ENCODE data around the gene ATP11A. TPM values are rescaled to one million over a fixed set of nuclear protein-coding genes. Genes with fewer than 3 reads are reported as not detected.

Gene ATP11A
- total and polyA plus RNA-seq, 2 donors (not counting 3 experiments of a cell fraction or from before 2014, with no cell fraction given), result 16.5 to 88.1 TPM

DNA sequence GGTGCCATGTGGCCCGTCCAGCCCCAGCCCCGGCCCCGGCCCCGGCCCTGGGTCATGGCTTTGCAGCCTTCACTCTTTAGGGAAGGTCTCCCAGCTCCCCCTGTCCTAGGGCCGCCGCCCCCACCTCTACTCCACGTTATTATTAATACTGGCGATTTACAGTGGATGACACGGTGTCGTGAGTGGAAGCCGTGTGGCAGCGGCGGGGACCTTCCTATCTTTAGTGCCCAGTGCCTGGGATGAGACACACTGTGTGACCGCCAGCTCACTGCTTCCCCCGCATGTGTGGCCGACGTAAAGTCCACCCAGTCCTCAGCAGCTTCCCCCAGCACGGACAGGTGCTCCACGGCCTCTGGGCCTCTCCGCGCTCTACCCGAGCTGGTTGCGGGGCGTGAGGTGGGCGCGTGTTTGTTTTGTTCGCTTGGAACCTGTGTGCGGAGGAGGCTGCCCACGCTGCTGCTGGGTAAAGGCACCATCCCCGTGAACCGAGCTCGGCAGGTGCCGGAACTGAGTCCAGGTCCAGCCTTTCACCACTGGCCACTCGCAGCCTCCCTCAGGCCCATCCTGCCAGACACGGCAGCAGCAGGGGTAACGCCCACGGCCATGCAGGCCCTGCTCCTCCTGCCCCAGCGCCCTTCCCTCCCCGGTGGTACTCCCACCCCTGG is 208.2 kb downstream of the ATP11A start:
- no peak overlapping the region for H3K27ac ChIP-seq (ENCODE audit: insufficient read depth, low read depth, low read length)
- DNase-seq (ENCODE audit: low read depth, low spot score) (no peak), FAIRE-seq (no peak)
- intact Hi-C loops (cut with micrococcal nuclease), result no loop called here
- ChIA-PET CTCF (no interaction called here), POLR2A (no interaction called here)
- no peaks in the 10 kb centered on the region for H4K20me1 ChIP-seq (replicated peaks; ENCODE audit: control insufficient read depth, extremely low read depth, insufficient read depth, low read length)
- H3K36me3 ChIP-seq (ENCODE audit: control insufficient read depth in 2 of 2, extremely low read depth in 1 of 2, insufficient read depth in 2 of 2, low read length in 2 of 2), result no peaks in the 10 kb centered on the region
- dilution Hi-C loops (cut with MboI; ENCODE audit: extremely low pct_ligation_motif_present, low sequenced_read_pairs), result no loop called here
- no TSS peak for BruUV-seq (replicated peaks)
- no peak overlapping the region for H2AFZ ChIP-seq (ENCODE audit: low read depth, low read length)
- no peaks in the 10 kb centered on the region for H3K9me3 ChIP-seq (replicated peaks; ENCODE audit: control insufficient read depth, insufficient read depth, low read length)
- no peaks in the 10 kb centered on the region for H3K79me2 ChIP-seq (ENCODE audit: control insufficient read depth, insufficient read depth, low read length)
- no peak overlapping the region for H3K4me3 ChIP-seq (replicated peaks in 1 of 3; ENCODE audit: insufficient read depth in 1 of 3, low read depth in 1 of 3, low read length in 3 of 3)
- peaks cover 3% of the 10 kb centered on the region for H3K4me1 ChIP-seq (ENCODE audit: control insufficient read depth, extremely low read depth, insufficient read depth, low read length)
- TF ChIP-seq POLR2A (IDR thresholded peaks at IDR 0.05; ENCODE audit: low read depth, low read length) (no peak), GATA2 (IDR thresholded peaks at IDR 0.05; ENCODE audit: insufficient read depth, insufficient read length, low read depth, low read length) (no peak), MAX (IDR thresholded peaks at IDR 0.05; ENCODE audit: insufficient read depth, insufficient read length) (no peak), MYC (IDR thresholded peaks at IDR 0.05; ENCODE audit: low read depth, low read length) (no peak), POLR2AphosphoS5 (IDR thresholded peaks at IDR 0.05; ENCODE audit: insufficient read depth, low read depth, low read length) (no peak), JUN (IDR thresholded peaks at IDR 0.05; ENCODE audit: borderline replicate concordance, insufficient read depth, insufficient read length, low read depth) (no peak), CTCF (IDR thresholded peaks at IDR 0.05; ENCODE audit: extremely low read depth in 1 of 2, insufficient read depth in 1 of 2, low read depth in 1 of 2, low read length in 2 of 2) (no peak), EZH2 (IDR thresholded peaks at IDR 0.05; ENCODE audit: borderline replicate concordance, low read depth, low read length, severe bottlenecking) (no peak)
- peaks cover 5 to 14% of the 10 kb centered on the region in 2 experiments for H3K27me3 ChIP-seq (ENCODE audit: control insufficient read depth in 2 of 2, insufficient read depth in 2 of 2, low read length in 2 of 2)
- H3K4me2 ChIP-seq (ENCODE audit: insufficient read depth, low read length), result no peak overlapping the region
- H3K9me1 ChIP-seq (replicated peaks; ENCODE audit: control insufficient read depth, extremely low read depth, insufficient read depth, low read length), result no peaks in the 10 kb centered on the region
- no peak overlapping the region for H3K9ac ChIP-seq (replicated peaks; ENCODE audit: extremely low read depth, insufficient read depth, low read length)

Data from endothelial cell of umbilical vein (primary cell).